Esophagus squamous epithelium (tissue), 5 donors: ENCODE data around the gene FAM193B. TPM values are rescaled to one million over a fixed set of nuclear protein-coding genes. Genes with fewer than 3 reads are reported as not detected.
A peak's percentile ranks its signal among the peaks of the same experiment; 100 is the strongest.

ENCODE experiments used
- DNase-seq: peaks from one replicate; lab custom pipeline; 2025; lab: John Stamatoyannopoulos, UW
- H3K27ac ChIP-seq, 4 donors: fragments of 200-600 bp; sonication (generic); one replicate each; pipeline ENCODE4 v1.5.1; 2016 to 2019; ENCODE audit warnings: mild to moderate bottlenecking in 1 of 4
- H3K27me3 ChIP-seq, 4 donors: fragments of 200-600 bp; sonication (generic); 1 replicate in 3 of 4; 2 replicates in 1 of 4; pipeline versions ENCODE4 v1.5.1 to v1.6.0; 2017 to 2021; ENCODE audit warnings: antibody characterized with exemption in 1 of 4
- H3K36me3 ChIP-seq, 3 donors: fragments of 200-600 bp; sonication (generic); one replicate each; pipeline ENCODE4 v1.5.1; 2016 to 2019
- H3K4me1 ChIP-seq, 3 donors: fragments of 200-600 bp; sonication (generic); one replicate each; pipeline ENCODE4 v1.5.1; 2017 to 2019
- H3K4me3 ChIP-seq, 4 donors: fragments of 200-600 bp; sonication (generic); 1 replicate in 3 of 4; 2 replicates in 1 of 4; pipeline ENCODE4 v1.5.1; 2016 to 2019; ENCODE audit warnings: mild to moderate bottlenecking in 2 of 4, moderate library complexity in 1 of 4
- H3K9me3 ChIP-seq, 3 donors: fragments of 200-600 bp; sonication (generic); one replicate each; pipeline ENCODE4 v1.5.1; 2016 to 2019
- CTCF ChIP-seq, 6 experiments: fragments of 450-650 bp in 4 of 6; fragments of 200-600 bp in 2 of 6; sonication (generic) in 2 of 6; IDR thresholded peaks; one replicate each; pipeline ENCODE4 v1.5.1; 2016 to 2019; ENCODE audit warnings: antibody characterized with exemption in 6 of 6, mild to moderate bottlenecking in 4 of 6, moderate library complexity in 4 of 6
- POLR2A ChIP-seq, 4 donors: fragments of 450-650 bp; IDR thresholded peaks; one replicate each; pipeline ENCODE4 v1.6.1; 2017; ENCODE audit warnings: antibody characterized with exemption in 4 of 4, mild to moderate bottlenecking in 4 of 4, moderate library complexity in 3 of 4
- WGBS, 2 donors: methylation state at CpG; one replicate each; pipeline ENCODE4 v1.1.5; 2018; 5-methylcytosine and 5-hydroxymethylcytosine counted together
- intact Hi-C: fragments of 100-400 bp; cut with DNase I; formaldehyde crosslinking; loops from one replicate; pipeline ENCODE4 v1.15.0; 2022
- total RNA-seq, 4 donors: library from RNA; depleted of rRNA; stranded (reverse); fragments of >200 nt; gene quantifications; one replicate each; pipeline ENCODE4 v1.1.0, GENCODE V29; 2016
- donor health status: DM: yes; HTN: yes; CAD: no.

Gene FAM193B
- total RNA-seq, 4 donors from 2014 or later, result 28.5 to 52.1 (median 41.9) TPM

GRCh38 chr5:177475563-177476427 lies 78.6 kb downstream of the FAM193B start:
- Histone ChIP-seq H3K4me1 (peaks cover 29 to 92% (median 37%) of the 10 kb centered on the region in 3 donors), H3K4me3 (no peak overlapping the region), H3K27ac (peak overlapping the region in 2 of 4 donors; percentile 72 to 75), H3K27me3 (no peaks in the 10 kb centered on the region), H3K9me3 (no peaks in the 10 kb centered on the region), H3K36me3 (no peaks in the 10 kb centered on the region)
- WGBS, 2 donors, result 65 to 67% methylated on average over 8 to 9 of the region's 11 CpGs
- intact Hi-C loops, result no loop called here
- TF ChIP-seq CTCF (IDR thresholded peaks at IDR 0.05) (no peak), POLR2A (IDR thresholded peaks at IDR 0.05) (no peak)
- no peak for DNase-seq

GRCh38 chr5:177474846-177475562 lies 79.4 kb downstream of the FAM193B start:
- no peaks in the 10 kb centered on the region for H3K36me3 ChIP-seq
- no peaks in the 10 kb centered on the region for H3K9me3 ChIP-seq
- TF ChIP-seq POLR2A (IDR thresholded peaks at IDR 0.05) (no peak), CTCF (IDR thresholded peaks at IDR 0.05) (no peak)
- H3K27ac ChIP-seq, result peak overlapping the region in 3 of 4 donors; percentile 80 to 91 (median 89)
- DNase-seq, result no peak
- peaks cover 32 to 96% (median 38%) of the 10 kb centered on the region in 3 donors for H3K4me1 ChIP-seq
- no peak overlapping the region for H3K4me3 ChIP-seq
- intact Hi-C loops, result no loop called here
- H3K27me3 ChIP-seq, result no peaks in the 10 kb centered on the region
- WGBS, 2 donors, result 35 to 40% methylated on average over 2 to 4 of the region's 4 CpGs

DNA sequence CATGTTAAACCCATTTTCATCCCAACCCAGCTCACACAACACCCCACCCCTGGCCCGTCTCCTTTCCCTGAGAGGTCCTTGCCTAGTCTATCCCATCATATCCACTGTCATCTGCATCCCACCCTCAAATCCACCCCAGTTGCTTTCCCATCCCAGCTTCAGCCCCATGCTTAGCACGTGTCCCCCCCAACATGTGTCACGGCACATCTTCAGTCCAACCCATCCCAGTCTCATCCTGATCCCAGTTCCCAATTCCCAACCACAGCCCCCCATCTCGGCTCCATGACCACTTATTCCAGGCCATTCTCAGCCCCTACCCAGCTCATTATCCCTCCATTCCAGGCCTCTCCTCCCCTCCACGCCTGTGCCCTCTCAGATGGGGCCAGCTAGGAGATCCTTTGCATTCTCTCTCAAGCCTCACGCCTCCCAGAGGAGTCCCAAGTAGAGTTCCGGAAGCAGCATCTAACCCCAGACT lies 80.3 kb downstream of the FAM193B start:
- H3K4me1 ChIP-seq, result peaks cover 31 to 96% (median 32%) of the 10 kb centered on the region in 3 donors

GRCh38 chr5:177473443-177474001 lies 80.8 kb downstream of the FAM193B start, which contains the start of gene DBN1:
Gene DBN1 (minus strand): TSS chr5:177473634. CDS start chr5:177473521, 113 bp downstream.
- no peaks in the 10 kb centered on the region for H3K27me3 ChIP-seq
- WGBS, 2 donors, result 0 to 10% methylated on average over 4 to 9 of the region's 69 CpGs
- peak in 1 of 4 donors; percentile 14 for TF ChIP-seq POLR2A (IDR thresholded peaks at IDR 0.05)
- no peak for TF ChIP-seq CTCF (IDR thresholded peaks at IDR 0.05)
- peaks cover 0 to 3% (median 0%) of the 10 kb centered on the region in 3 donors for H3K36me3 ChIP-seq
- no peak for DNase-seq
- H3K4me1 ChIP-seq, result peaks cover 26 to 96% (median 27%) of the 10 kb centered on the region in 3 donors
- intact Hi-C loops, result no loop called here
- H3K27ac ChIP-seq, result peak within 1 kb of the TSS; percentile 79 to 91 (median 84)
- H3K4me3 ChIP-seq, result peak within 1 kb of the TSS; percentile 47 to 81 (median 76)
- no peaks in the 10 kb centered on the region for H3K9me3 ChIP-seq

More for the DNA sequence above, 80.3 kb downstream of the FAM193B start:
- Histone ChIP-seq H3K27ac (peak overlapping the region; percentile 79 to 91 (median 84)), H3K4me3 (peak overlapping the region in 3 of 4 donors; percentile 47 to 81 (median 81)), H3K9me3 (no peaks in the 10 kb centered on the region), H3K27me3 (no peaks in the 10 kb centered on the region), H3K36me3 (no peaks in the 10 kb centered on the region)
- intact Hi-C loops, result no loop called here
- no peak for DNase-seq
- TF ChIP-seq CTCF (IDR thresholded peaks at IDR 0.05) (no peak), POLR2A (IDR thresholded peaks at IDR 0.05) (no peak)
- 51 to 52% methylated on average over 5 to 6 of the region's 7 CpGs for WGBS, 2 donors
